ENCODE measurements around the gene KLHDC8A. TPM values are rescaled to one million over a fixed set of nuclear protein-coding genes. Genes with fewer than 3 reads are reported as not detected.

KLHDC8A gene
- total RNA-seq, 2 experiments from 2014 or later = not detected

DNA sequence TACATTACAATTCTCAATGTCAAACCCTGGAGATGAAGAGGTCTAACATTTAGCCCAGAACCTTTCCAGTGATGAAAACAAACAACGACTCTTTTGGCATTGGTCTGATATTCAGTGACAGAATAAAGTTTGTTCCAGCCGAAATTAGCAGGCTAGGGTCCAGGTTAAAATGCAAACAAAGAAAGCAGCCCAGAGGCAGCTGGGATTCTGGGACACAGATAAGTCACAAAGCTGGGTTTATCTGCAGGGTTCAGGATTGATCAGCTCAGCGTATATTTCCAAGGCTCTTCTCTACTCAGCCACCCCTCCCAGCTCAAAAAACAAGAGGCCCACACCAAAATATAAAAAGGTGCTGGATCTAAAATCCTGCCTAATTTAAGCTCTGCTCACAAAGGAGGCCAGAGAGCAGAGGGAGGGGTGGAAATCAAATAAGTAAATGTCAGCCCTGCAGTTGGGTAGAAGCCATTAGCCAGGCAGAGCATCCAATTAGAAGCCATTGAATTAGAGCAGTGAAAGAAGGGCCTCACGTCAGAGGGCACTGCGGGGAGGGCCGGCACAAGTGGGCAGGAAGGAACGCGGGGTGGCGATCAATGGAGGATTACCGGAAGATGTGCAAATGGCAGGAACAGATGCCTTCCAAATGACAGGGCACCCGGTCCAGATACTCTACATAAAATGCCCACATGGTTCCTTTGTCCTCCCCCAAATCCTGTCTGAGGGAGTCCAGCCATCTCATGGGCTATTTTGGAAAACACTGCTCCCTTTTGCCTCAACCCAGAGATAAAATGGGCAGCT lies 3.2 kb upstream of the KLHDC8A start:
- Mint-ChIP-seq H3K4me3 (no peak overlapping the region), H3K9me3 (no peaks in the 10 kb centered on the region), H3K36me3 (ENCODE audit: low read depth) (no peaks in the 10 kb centered on the region), H3K4me1 (ENCODE audit: low read depth) (no peaks in the 10 kb centered on the region), H3K27me3 (peaks cover 11% of the 10 kb centered on the region), H3K27ac (no peak overlapping the region)
- ATAC-seq (ENCODE audit: poor library complexity) = no peak
- H3K27me3 ChIP-seq (ENCODE audit: control insufficient read depth in 1 of 2, insufficient read depth in 2 of 2, low read length in 2 of 2) = peaks cover 6 to 11% of the 10 kb centered on the region in 2 experiments
- no peak for DNase-seq
- no peaks in the 10 kb centered on the region for H3K9me3 ChIP-seq (ENCODE audit: control insufficient read depth in 1 of 2, insufficient read depth in 1 of 2, low read length in 2 of 2)
- H3K4me3 ChIP-seq (ENCODE audit: low read length) = no peak overlapping the region
- CTCF ChIA-PET = no interaction called here
- H3K36me3 ChIP-seq (ENCODE audit: insufficient read depth, low read length) = no peaks in the 10 kb centered on the region
- intact Hi-C loops (cut with DNase I, micrococcal nuclease) = loop anchor here in 1 of 2 experiments (5.0 kb wide), 1 partner anchor 72 kb away; no protein-coding TSS in a partner anchor
- TF ChIP-seq, protein P1, sequence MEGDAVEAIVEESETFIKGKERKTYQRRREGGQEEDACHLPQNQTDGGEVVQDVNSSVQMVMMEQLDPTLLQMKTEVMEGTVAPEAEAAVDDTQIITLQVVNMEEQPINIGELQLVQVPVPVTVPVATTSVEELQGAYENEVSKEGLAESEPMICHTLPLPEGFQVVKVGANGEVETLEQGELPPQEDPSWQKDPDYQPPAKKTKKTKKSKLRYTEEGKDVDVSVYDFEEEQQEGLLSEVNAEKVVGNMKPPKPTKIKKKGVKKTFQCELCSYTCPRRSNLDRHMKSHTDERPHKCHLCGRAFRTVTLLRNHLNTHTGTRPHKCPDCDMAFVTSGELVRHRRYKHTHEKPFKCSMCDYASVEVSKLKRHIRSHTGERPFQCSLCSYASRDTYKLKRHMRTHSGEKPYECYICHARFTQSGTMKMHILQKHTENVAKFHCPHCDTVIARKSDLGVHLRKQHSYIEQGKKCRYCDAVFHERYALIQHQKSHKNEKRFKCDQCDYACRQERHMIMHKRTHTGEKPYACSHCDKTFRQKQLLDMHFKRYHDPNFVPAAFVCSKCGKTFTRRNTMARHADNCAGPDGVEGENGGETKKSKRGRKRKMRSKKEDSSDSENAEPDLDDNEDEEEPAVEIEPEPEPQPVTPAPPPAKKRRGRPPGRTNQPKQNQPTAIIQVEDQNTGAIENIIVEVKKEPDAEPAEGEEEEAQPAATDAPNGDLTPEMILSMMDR (IDR thresholded peaks at IDR 0.05) = no peak
- POLR2A ChIA-PET = no interaction called here
- H3K27ac ChIP-seq (ENCODE audit: low read depth in 1 of 2, low read length in 2 of 2) = no peak overlapping the region
- no peaks in the 10 kb centered on the region for H3K4me1 ChIP-seq (ENCODE audit: insufficient read depth, low read length)

DNA sequence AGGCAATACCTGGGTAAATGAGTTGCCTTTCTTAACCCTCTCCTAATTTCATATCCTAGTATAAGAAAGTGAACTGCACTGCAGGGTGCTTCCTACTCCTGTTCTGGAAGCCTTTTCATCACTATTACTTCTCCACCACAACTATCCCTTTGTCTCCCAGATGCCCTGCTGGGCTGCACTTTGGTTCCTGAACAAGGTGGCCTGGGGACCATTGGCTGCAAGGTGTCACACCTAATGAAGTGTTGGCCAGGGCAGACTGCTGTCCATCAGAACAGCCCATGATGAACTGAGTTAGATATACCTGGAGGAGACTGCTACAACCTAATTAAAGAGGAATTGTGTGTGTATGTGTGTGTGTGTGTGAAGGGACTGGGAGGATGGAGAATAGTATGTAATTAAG lies 1.9 kb upstream of the KLHDC8A start:
- intact Hi-C loops (cut with DNase I, micrococcal nuclease) = loop anchor here in 1 of 2 experiments (5.0 kb wide), 1 partner anchor 74 kb away; no protein-coding TSS in a partner anchor
- Mint-ChIP-seq H3K27me3 (peaks cover 16% of the 10 kb centered on the region), H3K4me3 (no peak overlapping the region), H3K9me3 (no peaks in the 10 kb centered on the region), H3K4me1 (ENCODE audit: low read depth) (no peaks in the 10 kb centered on the region), H3K27ac (no peak overlapping the region), H3K36me3 (ENCODE audit: low read depth) (no peaks in the 10 kb centered on the region)
- H3K9me3 ChIP-seq (ENCODE audit: control insufficient read depth in 1 of 2, insufficient read depth in 1 of 2, low read length in 2 of 2) = no peaks in the 10 kb centered on the region
- no peaks in the 10 kb centered on the region for H3K36me3 ChIP-seq (ENCODE audit: insufficient read depth, low read length)
- no peak for ATAC-seq (ENCODE audit: poor library complexity)
- TF ChIP-seq, protein P1 (IDR thresholded peaks at IDR 0.05) = no peak
- ChIA-PET CTCF (no interaction called here), POLR2A (no interaction called here)
- peaks cover 6 to 11% of the 10 kb centered on the region in 2 experiments for H3K27me3 ChIP-seq (ENCODE audit: control insufficient read depth in 1 of 2, insufficient read depth in 2 of 2, low read length in 2 of 2)
- no peak for DNase-seq
- H3K27ac ChIP-seq (ENCODE audit: low read depth in 1 of 2, low read length in 2 of 2) = no peak overlapping the region
- H3K4me3 ChIP-seq (ENCODE audit: low read length) = no peak overlapping the region
- no peaks in the 10 kb centered on the region for H3K4me1 ChIP-seq (ENCODE audit: insufficient read depth, low read length)

DNA sequence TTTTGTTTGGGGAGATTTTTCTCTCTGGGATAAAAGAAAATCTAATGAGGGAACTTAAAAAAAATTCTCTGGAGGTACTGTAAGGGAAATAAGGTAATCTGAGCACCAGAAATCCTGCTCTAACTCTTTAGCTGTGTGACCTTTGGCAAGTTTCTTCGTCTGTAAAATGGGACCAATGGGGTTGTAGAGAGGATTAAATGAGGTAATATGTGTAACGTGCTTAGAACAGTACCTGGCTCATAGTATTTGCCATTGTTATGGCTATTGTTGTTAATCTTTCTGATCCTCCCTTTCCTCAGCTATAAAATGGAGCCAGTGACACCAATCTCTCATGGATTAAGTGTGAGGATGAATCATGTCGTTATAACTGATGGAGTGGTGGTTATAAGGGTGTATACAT lies 845 bp upstream of the KLHDC8A start:
- Histone ChIP-seq H3K36me3 (ENCODE audit: insufficient read depth, low read length) (no peaks in the 10 kb centered on the region), H3K27ac (ENCODE audit: low read depth in 1 of 2, low read length in 2 of 2) (no peak overlapping the region), H3K27me3 (ENCODE audit: control insufficient read depth in 1 of 2, insufficient read depth in 2 of 2, low read length in 2 of 2) (peaks cover 6 to 11% of the 10 kb centered on the region in 2 experiments), H3K4me3 (ENCODE audit: low read length) (no peak overlapping the region), H3K4me1 (ENCODE audit: insufficient read depth, low read length) (no peaks in the 10 kb centered on the region), H3K9me3 (ENCODE audit: control insufficient read depth in 1 of 2, insufficient read depth in 1 of 2, low read length in 2 of 2) (no peaks in the 10 kb centered on the region)
- Mint-ChIP-seq H3K27ac (no peak overlapping the region), H3K27me3 (peaks cover 16% of the 10 kb centered on the region), H3K9me3 (no peaks in the 10 kb centered on the region), H3K36me3 (ENCODE audit: low read depth) (no peaks in the 10 kb centered on the region), H3K4me3 (no peak overlapping the region), H3K4me1 (ENCODE audit: low read depth) (no peaks in the 10 kb centered on the region)
- no peak for ATAC-seq (ENCODE audit: poor library complexity)
- no peak for DNase-seq
- intact Hi-C loops (cut with DNase I, micrococcal nuclease) = loop anchor here in 1 of 2 experiments (5.0 kb wide), 1 partner anchor 75 kb away; no protein-coding TSS in a partner anchor
- TF ChIP-seq, protein P1 (IDR thresholded peaks at IDR 0.05) = no peak
- ChIA-PET CTCF (interaction anchor here (1.1 kb wide), 1 partner anchor 167 kb away, joined by 3 read pairs; no protein-coding TSS in a partner anchor), POLR2A (no interaction called here)
